A549 (cell line): ENCODE measurements around the gene ZNF212. TPM values are rescaled to one million over a fixed set of nuclear protein-coding genes. Genes with fewer than 3 reads are reported as not detected.

ENCODE experiments used
- ATAC-seq, 2 experiments: fragments of 200-7000 bp in 1 of 2; fragments of >200 bp in 1 of 2; cut with Nextera tagmentation in 1 of 2; cut with Tn5 transposase in 1 of 2; 3 replicates each; pipeline versions ENCODE4 v1.8.0 to v1.9.1; 2018 to 2020; ENCODE audit warnings: mild to moderate bottlenecking in 1 of 2, moderate library complexity in 1 of 2
- CTCF ChIA-PET: fragments of 300-600 bp; sonication (Branson Sonifier 250); formaldehyde crosslinking; extraction: SDS; loops from one replicate; lab custom pipeline; 2021; ENCODE audit warnings: antibody characterized with exemption, inconsistent platforms; lab: Yijun Ruan, JAX
- POLR2A ChIA-PET: fragments of 350-600 bp; formaldehyde crosslinking; extraction: SDS; loops from one replicate; lab custom pipeline; 2021; ENCODE audit warnings: antibody characterized with exemption, inconsistent platforms; lab: Yijun Ruan, JAX
- DNase-seq, 2 experiments: peaks; one replicate each; pipeline versions ENCODE4 v3.0.0 to v3.0.0-alpha.2; 2011 to 2016; ENCODE audit warnings: low read depth in 1 of 2, low spot score in 1 of 2
- FAIRE-seq: peaks from 2 replicates; lab custom pipeline; 2011; peaks lifted over from hg19 to GRCh38; lab: Jason Lieb, UNC
- H3K27ac ChIP-seq, 2 experiments: fragments of >200 bp; sonication (Bioruptor Twin); formaldehyde crosslinking; 3 replicates each; pipeline ENCODE4 v1.5.1; 2016 to 2017
- H3K4me1 ChIP-seq: fragments of >200 bp; sonication (Bioruptor Twin); formaldehyde crosslinking; 3 replicates; pipeline ENCODE4 v1.6.1; 2016
- H3K4me2 ChIP-seq: fragments of >200 bp; sonication (Bioruptor Twin); formaldehyde crosslinking; 3 replicates; pipeline ENCODE4 v1.6.1; 2016
- H3K4me3 ChIP-seq: fragments of >200 bp; sonication (Bioruptor Twin); formaldehyde crosslinking; 3 replicates; pipeline ENCODE4 v1.5.1; 2016
- H3K9me3 ChIP-seq: fragments of >200 bp; sonication (Bioruptor Twin); formaldehyde crosslinking; 3 replicates; pipeline ENCODE4 v1.6.1; 2016
- ATOH8 ChIP-seq: fragments of 250-450 bp; sonication (Bioruptor Pico); IDR thresholded peaks from 2 replicates; pipeline ENCODE4 v1.5.0; 2020; ENCODE audit warnings: low read depth, mild to moderate bottlenecking, moderate library complexity
- CBX8 ChIP-seq: fragments of 200-600 bp; sonication (generic); IDR thresholded peaks from 2 replicates; pipeline ENCODE4 v1.6.1; 2016
- CHD2 ChIP-seq: fragments of 150-350 bp; IDR thresholded peaks from 2 replicates; pipeline ENCODE4 v1.6.1; 2014; ENCODE audit warnings: low read length; ENCODE audit not compliant: partially characterized antibody
- CHD4 ChIP-seq: fragments of 200-600 bp; sonication (generic); IDR thresholded peaks from 2 replicates; pipeline ENCODE4 v1.6.1; 2016; ENCODE audit warnings: antibody characterized with exemption, mild to moderate bottlenecking, borderline replicate concordance
- EHF ChIP-seq: fragments of 250-450 bp; sonication (Bioruptor Pico); IDR thresholded peaks from 2 replicates; pipeline ENCODE4 v1.5.0; 2020; ENCODE audit warnings: mild to moderate bottlenecking
- EP300 ChIP-seq, 2 experiments: fragments of >200 bp; sonication (Bioruptor Twin); formaldehyde crosslinking; IDR thresholded peaks; 2 replicates in 1 of 2; 3 replicates in 1 of 2; pipeline ENCODE4 v1.6.1; 2016 to 2017
- ESRRA ChIP-seq: fragments of 150-350 bp; IDR thresholded peaks from 2 replicates; pipeline ENCODE4 v1.6.1; 2014; ENCODE audit warnings: mild to moderate bottlenecking, low read length, borderline replicate concordance
- FOSB ChIP-seq: fragments of 250-450 bp; sonication (Bioruptor Pico); IDR thresholded peaks from 2 replicates; pipeline ENCODE4 v1.5.0; 2020; ENCODE audit warnings: mild to moderate bottlenecking, moderate library complexity
- GATA3 ChIP-seq: IDR thresholded peaks from 2 replicates; pipeline ENCODE4 v1.6.1; 2012; ENCODE audit warnings: borderline replicate concordance
- HOXA7 ChIP-seq: fragments of 250-450 bp; sonication (Bioruptor Pico); IDR thresholded peaks from 2 replicates; pipeline ENCODE4 v1.5.0; 2020; ENCODE audit warnings: mild to moderate bottlenecking, moderate library complexity
- JUN ChIP-seq, 2 experiments: fragments of >200 bp; sonication (Bioruptor Twin); formaldehyde crosslinking; IDR thresholded peaks; 2 replicates in 1 of 2; 3 replicates in 1 of 2; pipeline ENCODE4 v1.6.1; 2016 to 2017
- JUNB ChIP-seq: fragments of >200 bp; sonication (Bioruptor Twin); formaldehyde crosslinking; IDR thresholded peaks from 2 replicates; pipeline ENCODE4 v1.6.1; 2016
- KDM1A ChIP-seq: fragments of 200-600 bp; sonication (generic); IDR thresholded peaks from 2 replicates; pipeline ENCODE4 v1.6.1; 2016; ENCODE audit warnings: low read depth, mild to moderate bottlenecking
- KDM5A ChIP-seq: fragments of 200-600 bp; sonication (generic); IDR thresholded peaks from 2 replicates; pipeline ENCODE4 v1.6.1; 2016; ENCODE audit warnings: antibody characterized with exemption, mild to moderate bottlenecking
- MAZ ChIP-seq: fragments of 150-350 bp; IDR thresholded peaks from 2 replicates; pipeline ENCODE4 v1.6.1; 2014; ENCODE audit warnings: antibody characterized with exemption, low read depth, low read length, borderline replicate concordance
- MYC ChIP-seq: IDR thresholded peaks from 2 replicates; pipeline ENCODE4 v1.6.1; 2012; ENCODE audit warnings: mild to moderate bottlenecking, inconsistent platforms, low read length, improper control_type of control experiment, borderline replicate concordance
- NFE2L2 ChIP-seq: fragments of 150-350 bp; conservative IDR thresholded peaks from 2 replicates; pipeline ENCODE4 v1.6.1; 2014; ENCODE audit warnings: low read length
- POLR2A ChIP-seq: IDR thresholded peaks from 2 replicates; pipeline ENCODE4 v1.6.1; 2012; ENCODE audit warnings: mild to moderate bottlenecking, low read length
- POLR2AphosphoS2 ChIP-seq: conservative IDR thresholded peaks from 2 replicates; pipeline ENCODE4 v1.6.1; 2012; ENCODE audit warnings: low read length, improper control_type of control experiment, inconsistent platforms
- RAD21 ChIP-seq, 2 experiments: fragments of >200 bp in 1 of 2; sonication (Bioruptor Twin) in 1 of 2; formaldehyde crosslinking in 1 of 2; IDR thresholded peaks in 1 of 2; conservative IDR thresholded peaks in 1 of 2; 2 replicates in 1 of 2; 3 replicates in 1 of 2; pipeline ENCODE4 v1.6.1; 2012 to 2018; ENCODE audit warnings: inconsistent platforms in 1 of 2
- RCOR1 ChIP-seq: fragments of 150-350 bp; IDR thresholded peaks from 2 replicates; pipeline ENCODE4 v1.6.1; 2014; ENCODE audit warnings: antibody characterized with exemption, low read length, low read depth
- RFX5 ChIP-seq: fragments of 450-650 bp; IDR thresholded peaks from 2 replicates; pipeline ENCODE4 v1.7.1; 2014; ENCODE audit warnings: antibody characterized with exemption, mild to moderate bottlenecking, moderate library complexity
- SMC3 ChIP-seq: fragments of >200 bp; sonication (Bioruptor Twin); formaldehyde crosslinking; IDR thresholded peaks from 3 replicates; pipeline ENCODE4 v1.6.1; 2018; ENCODE audit warnings: inconsistent platforms
- SREBF2 ChIP-seq: fragments of 450-650 bp; IDR thresholded peaks from 2 replicates; pipeline ENCODE4 v1.6.1; 2014; ENCODE audit warnings: mild to moderate bottlenecking, moderate library complexity
- ZC3H11A ChIP-seq: fragments of 450-650 bp; IDR thresholded peaks from 2 replicates; pipeline ENCODE4 v1.6.1; 2014; ENCODE audit warnings: antibody characterized with exemption, mild to moderate bottlenecking
- ZNF302 ChIP-seq: fragments of 250-450 bp; sonication (Bioruptor Pico); IDR thresholded peaks from 2 replicates; pipeline ENCODE4 v1.9.0; 2021; ENCODE audit warnings: inconsistent platforms, mild to moderate bottlenecking, moderate library complexity
- WGBS: methylation state at CpG from one replicate; pipeline ENCODE4 v1.1.6; 2017; ENCODE audit errors: missing lambda C conversion rate; 5-methylcytosine and 5-hydroxymethylcytosine counted together
- polyA plus RNA-seq, 4 experiments: library from polyadenylated mRNA; depleted of rRNA in 3 of 4; stranded (reverse); fragments of >200 nt; fragmentation: RNase III in 1 of 4; extraction: RNeasy Plus Mini Kit Qiagen cat#74134 plus additional on column Dnase treatment in 1 of 4; gene quantifications; 2 replicates in 3 of 4; 3 replicates in 1 of 4; pipeline ENCODE4 v1.2.3, GENCODE V29; 2011 to 2017
- TF ChIP-seq, protein P1 (sequence below): IDR thresholded peaks from 2 replicates; pipeline ENCODE4 v1.6.1; 2012; ENCODE audit warnings: low read depth, borderline replicate concordance
- TF ChIP-seq, protein P2 (sequence below): fragments of 200-600 bp; sonication (generic); IDR thresholded peaks from 2 replicates; pipeline ENCODE4 v1.6.1; 2016; ENCODE audit warnings: antibody characterized with exemption, mild to moderate bottlenecking, moderate library complexity
- TF ChIP-seq, protein P3 (sequence below): fragments of 250-450 bp; sonication (Bioruptor Pico); IDR thresholded peaks from 2 replicates; pipeline ENCODE4 v1.5.0; 2021; ENCODE audit warnings: mild to moderate bottlenecking, moderate library complexity, borderline replicate concordance
- TF ChIP-seq, protein P4 (sequence below): IDR thresholded peaks from 2 replicates; pipeline ENCODE4 v1.6.1; 2012
- TF ChIP-seq, protein P5 (sequence below): fragments of 450-650 bp; IDR thresholded peaks from 2 replicates; pipeline ENCODE4 v1.6.1; 2014; ENCODE audit warnings: antibody characterized with exemption

ZNF212 gene
- polyA plus RNA-seq, 2 of the 4 experiments (the other 2 are of a cell fraction), result 5.5 to 7.9 TPM

GRCh38 chr7:149241696-149242095 lies 2.2 kb downstream of the ZNF212 start:
- no peak for DNase-seq
- ATAC-seq, result no peak
- Histone ChIP-seq H3K9me3 (peaks cover 12% of the 10 kb centered on the region), H3K4me1 (peaks cover 22% of the 10 kb centered on the region), H3K4me3 (no peak overlapping the region), H3K4me2 (no peak overlapping the region), H3K27ac (no peak overlapping the region)
- TF ChIP-seq EHF (CRISPR knock-in tag), result no peak
- no peak for TF ChIP-seq ZC3H11A
- no peak for TF ChIP-seq RAD21 (conservative IDR thresholded peaks at IDR 0.05 in 1 of 2, IDR thresholded peaks at IDR 0.05 in 1 of 2)
- TF ChIP-seq EP300 (IDR thresholded peaks at IDR 0.05), result no peak
- no peak for TF ChIP-seq ATOH8 (CRISPR knock-in tag)
- TF ChIP-seq KDM1A, result no peak
- no peak for TF ChIP-seq SMC3
- no peak for TF ChIP-seq CHD2
- TF ChIP-seq MAZ, result no peak
- TF ChIP-seq MYC, result no peak
- TF ChIP-seq NFE2L2, result no peak
- no peak for TF ChIP-seq POLR2AphosphoS2
- TF ChIP-seq FOSB, result no peak
- TF ChIP-seq JUN (IDR thresholded peaks at IDR 0.05), result no peak
- TF ChIP-seq, protein P1, sequence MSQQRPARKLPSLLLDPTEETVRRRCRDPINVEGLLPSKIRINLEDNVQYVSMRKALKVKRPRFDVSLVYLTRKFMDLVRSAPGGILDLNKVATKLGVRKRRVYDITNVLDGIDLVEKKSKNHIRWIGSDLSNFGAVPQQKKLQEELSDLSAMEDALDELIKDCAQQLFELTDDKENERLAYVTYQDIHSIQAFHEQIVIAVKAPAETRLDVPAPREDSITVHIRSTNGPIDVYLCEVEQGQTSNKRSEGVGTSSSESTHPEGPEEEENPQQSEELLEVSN, result no peak
- FAIRE-seq, result no peak
- WGBS, result 86% methylated on average over 5 of the region's 5 CpGs
- ChIA-PET POLR2A (no interaction called here), CTCF (interaction anchor here (0.7 to 2.4 kb wide), 4 partner anchors 17 to 95 kb away, joined by 3 to 13 read pairs (median 6); partner anchors contain the start of genes ZNF282, ZNF398 and ZNF783)

- no peak for DNase-seq
- peaks cover 12% of the 10 kb centered on the region for H3K9me3 ChIP-seq
- H3K4me1 ChIP-seq, result peaks cover 6% of the 10 kb centered on the region; the same call in 1 of the 3 replicates
- no peak overlapping the region for H3K27ac ChIP-seq
- POLR2A ChIA-PET, result no interaction called here
- FAIRE-seq, result no peak
- H3K4me3 ChIP-seq, result no peak overlapping the region
- no peak overlapping the region for H3K4me2 ChIP-seq
- TF ChIP-seq ATOH8 (CRISPR knock-in tag) (no peak), POLR2AphosphoS2 (no peak), HOXA7 (CRISPR knock-in tag) (no peak), CHD4 (no peak), RFX5 (no peak), POLR2A (no peak), JUNB (no peak), EHF (CRISPR knock-in tag) (no peak), KDM5A (no peak), MYC (no peak), CBX8 (no peak), SREBF2 (no peak), ZNF302 (CRISPR knock-in tag) (no peak), RCOR1 (no peak), ESRRA (no peak), GATA3 (no peak)
- TF ChIP-seq, protein P2, sequence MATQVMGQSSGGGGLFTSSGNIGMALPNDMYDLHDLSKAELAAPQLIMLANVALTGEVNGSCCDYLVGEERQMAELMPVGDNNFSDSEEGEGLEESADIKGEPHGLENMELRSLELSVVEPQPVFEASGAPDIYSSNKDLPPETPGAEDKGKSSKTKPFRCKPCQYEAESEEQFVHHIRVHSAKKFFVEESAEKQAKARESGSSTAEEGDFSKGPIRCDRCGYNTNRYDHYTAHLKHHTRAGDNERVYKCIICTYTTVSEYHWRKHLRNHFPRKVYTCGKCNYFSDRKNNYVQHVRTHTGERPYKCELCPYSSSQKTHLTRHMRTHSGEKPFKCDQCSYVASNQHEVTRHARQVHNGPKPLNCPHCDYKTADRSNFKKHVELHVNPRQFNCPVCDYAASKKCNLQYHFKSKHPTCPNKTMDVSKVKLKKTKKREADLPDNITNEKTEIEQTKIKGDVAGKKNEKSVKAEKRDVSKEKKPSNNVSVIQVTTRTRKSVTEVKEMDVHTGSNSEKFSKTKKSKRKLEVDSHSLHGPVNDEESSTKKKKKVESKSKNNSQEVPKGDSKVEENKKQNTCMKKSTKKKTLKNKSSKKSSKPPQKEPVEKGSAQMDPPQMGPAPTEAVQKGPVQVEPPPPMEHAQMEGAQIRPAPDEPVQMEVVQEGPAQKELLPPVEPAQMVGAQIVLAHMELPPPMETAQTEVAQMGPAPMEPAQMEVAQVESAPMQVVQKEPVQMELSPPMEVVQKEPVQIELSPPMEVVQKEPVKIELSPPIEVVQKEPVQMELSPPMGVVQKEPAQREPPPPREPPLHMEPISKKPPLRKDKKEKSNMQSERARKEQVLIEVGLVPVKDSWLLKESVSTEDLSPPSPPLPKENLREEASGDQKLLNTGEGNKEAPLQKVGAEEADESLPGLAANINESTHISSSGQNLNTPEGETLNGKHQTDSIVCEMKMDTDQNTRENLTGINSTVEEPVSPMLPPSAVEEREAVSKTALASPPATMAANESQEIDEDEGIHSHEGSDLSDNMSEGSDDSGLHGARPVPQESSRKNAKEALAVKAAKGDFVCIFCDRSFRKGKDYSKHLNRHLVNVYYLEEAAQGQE, result no peak
- TF ChIP-seq, protein P3, sequence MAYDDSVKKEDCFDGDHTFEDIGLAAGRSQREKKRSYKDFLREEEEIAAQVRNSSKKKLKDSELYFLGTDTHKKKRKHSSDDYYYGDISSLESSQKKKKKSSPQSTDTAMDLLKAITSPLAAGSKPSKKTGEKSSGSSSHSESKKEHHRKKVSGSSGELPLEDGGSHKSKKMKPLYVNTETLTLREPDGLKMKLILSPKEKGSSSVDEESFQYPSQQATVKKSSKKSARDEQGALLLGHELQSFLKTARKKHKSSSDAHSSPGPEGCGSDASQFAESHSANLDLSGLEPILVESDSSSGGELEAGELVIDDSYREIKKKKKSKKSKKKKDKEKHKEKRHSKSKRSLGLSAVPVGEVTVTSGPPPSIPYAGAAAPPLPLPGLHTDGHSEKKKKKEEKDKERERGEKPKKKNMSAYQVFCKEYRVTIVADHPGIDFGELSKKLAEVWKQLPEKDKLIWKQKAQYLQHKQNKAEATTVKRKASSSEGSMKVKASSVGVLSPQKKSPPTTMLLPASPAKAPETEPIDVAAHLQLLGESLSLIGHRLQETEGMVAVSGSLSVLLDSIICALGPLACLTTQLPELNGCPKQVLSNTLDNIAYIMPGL (CRISPR knock-in tag), result no peak
- TF ChIP-seq, protein P4, sequence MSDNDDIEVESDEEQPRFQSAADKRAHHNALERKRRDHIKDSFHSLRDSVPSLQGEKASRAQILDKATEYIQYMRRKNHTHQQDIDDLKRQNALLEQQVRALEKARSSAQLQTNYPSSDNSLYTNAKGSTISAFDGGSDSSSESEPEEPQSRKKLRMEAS, result no peak
- TF ChIP-seq, protein P5, sequence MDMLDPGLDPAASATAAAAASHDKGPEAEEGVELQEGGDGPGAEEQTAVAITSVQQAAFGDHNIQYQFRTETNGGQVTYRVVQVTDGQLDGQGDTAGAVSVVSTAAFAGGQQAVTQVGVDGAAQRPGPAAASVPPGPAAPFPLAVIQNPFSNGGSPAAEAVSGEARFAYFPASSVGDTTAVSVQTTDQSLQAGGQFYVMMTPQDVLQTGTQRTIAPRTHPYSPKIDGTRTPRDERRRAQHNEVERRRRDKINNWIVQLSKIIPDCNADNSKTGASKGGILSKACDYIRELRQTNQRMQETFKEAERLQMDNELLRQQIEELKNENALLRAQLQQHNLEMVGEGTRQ, result no peak
- WGBS, result 69% methylated on average over 5 of the region's 5 CpGs
- no peak; a peak in 1 of 6 replicates for ATAC-seq
- CTCF ChIA-PET, result interaction anchor here (0.7 to 8.6 kb wide), 2 partner anchors 17 to 34 kb away, joined by 3 to 78 read pairs; partner anchors contain the start of gene ZNF783
These were observed 5.8 kb downstream of the ZNF212 start for GRCh38 chr7:149245244-149245643.
